H9 (cell line): Measurements from ENCODE around the gene YTHDC2. TPM values are rescaled to one million over a fixed set of nuclear protein-coding genes. Genes with fewer than 3 reads are reported as not detected.

ENCODE experiments used
- DNase-seq: peaks from one replicate; pipeline ENCODE4 v3.0.0-alpha.2; 2017
- H2AFZ ChIP-seq: one replicate; pipeline ENCODE4 v1.6.1; 2013; ENCODE audit warnings: mild to moderate bottlenecking, low read length, control low read depth, moderate library complexity
- H2AK5ac ChIP-seq: 2 replicates; pipeline ENCODE4 v1.6.1; 2013; ENCODE audit warnings: low read length, control low read depth, mixed read lengths; ENCODE audit not compliant: insufficient read length
- H2BK120ac ChIP-seq: one replicate; pipeline ENCODE4 v1.6.1; 2013; ENCODE audit warnings: low read depth, mild to moderate bottlenecking, low read length, control low read depth, inconsistent platforms; ENCODE audit not compliant: poor library complexity, severe bottlenecking
- H2BK12ac ChIP-seq: 2 replicates; pipeline ENCODE4 v1.6.1; 2013; ENCODE audit warnings: low read length, control low read depth, mixed read lengths, low read depth; ENCODE audit not compliant: insufficient read length
- H2BK15ac ChIP-seq: 2 replicates; pipeline ENCODE4 v1.6.1; 2013; ENCODE audit warnings: low read depth, low read length, control low read depth
- H2BK20ac ChIP-seq: one replicate; pipeline ENCODE4 v1.6.1; 2013; ENCODE audit warnings: low read depth, mild to moderate bottlenecking, low read length, control low read depth, inconsistent platforms; ENCODE audit not compliant: poor library complexity, severe bottlenecking
- H2BK5ac ChIP-seq: 2 replicates; pipeline ENCODE4 v1.6.1; 2013; ENCODE audit warnings: low read length, control low read depth, mixed read lengths; ENCODE audit not compliant: insufficient read length
- H3K14ac ChIP-seq: 2 replicates; pipeline ENCODE4 v1.6.1; 2013; ENCODE audit warnings: low read length, control low read depth; ENCODE audit not compliant: insufficient read depth
- H3K18ac ChIP-seq: 2 replicates; pipeline ENCODE4 v1.6.1; 2013; ENCODE audit warnings: low read depth, mild to moderate bottlenecking, mixed read lengths, low read length, control low read depth; ENCODE audit not compliant: insufficient read length
- H3K23ac ChIP-seq: 2 replicates; pipeline ENCODE4 v1.6.1; 2013; ENCODE audit warnings: low read length, control low read depth, mixed read lengths, low read depth; ENCODE audit not compliant: insufficient read length
- H3K23me2 ChIP-seq: 2 replicates; pipeline ENCODE4 v1.6.1; 2013; ENCODE audit warnings: low read depth, mild to moderate bottlenecking, mixed read lengths, low read length, control low read depth; ENCODE audit not compliant: insufficient read length, poor library complexity, severe bottlenecking
- H3K27ac ChIP-seq: 2 replicates; pipeline ENCODE4 v1.5.1; 2013; ENCODE audit warnings: low read length, control low read depth, mixed read lengths, low read depth; ENCODE audit not compliant: insufficient read length
- H3K27me3 ChIP-seq: 2 replicates; pipeline ENCODE4 v1.6.1; 2013; ENCODE audit warnings: low read length, control low read depth, inconsistent platforms; ENCODE audit not compliant: insufficient read depth
- H3K4ac ChIP-seq: 2 replicates; pipeline ENCODE4 v1.6.1; 2013; ENCODE audit warnings: low read depth, mild to moderate bottlenecking, control low read depth, inconsistent platforms, low read length, moderate library complexity
- H3K4me1 ChIP-seq: 2 replicates; pipeline ENCODE4 v1.6.1; 2013; ENCODE audit warnings: low read length, control low read depth, inconsistent platforms; ENCODE audit not compliant: insufficient read depth
- H3K4me2 ChIP-seq: 2 replicates; pipeline ENCODE4 v1.6.1; 2013; ENCODE audit warnings: low read length, control low read depth, mixed read lengths; ENCODE audit not compliant: insufficient read length, insufficient read depth
- H3K56ac ChIP-seq: 2 replicates; pipeline ENCODE4 v1.6.1; 2013; ENCODE audit warnings: low read depth, mild to moderate bottlenecking, mixed read lengths, low read length, control low read depth; ENCODE audit not compliant: insufficient read length
- H3K79me1 ChIP-seq: 2 replicates; pipeline ENCODE4 v1.6.1; 2013; ENCODE audit warnings: low read depth, mild to moderate bottlenecking, moderate library complexity, low read length, control low read depth, inconsistent platforms; ENCODE audit not compliant: insufficient read depth, poor library complexity, severe bottlenecking
- H3K79me2 ChIP-seq: 2 replicates; pipeline ENCODE4 v1.6.1; 2013; ENCODE audit warnings: low read length, control low read depth, inconsistent platforms; ENCODE audit not compliant: insufficient read depth
- H3K9ac ChIP-seq: 2 replicates; pipeline ENCODE4 v1.6.1; 2013; ENCODE audit warnings: low read length, control low read depth, mixed read lengths; ENCODE audit not compliant: insufficient read length; ENCODE audit errors: extremely low read depth
- H3K9me3 ChIP-seq: one replicate; pipeline ENCODE4 v1.6.1; 2013; ENCODE audit warnings: low read depth, low read length, inconsistent platforms; ENCODE audit not compliant: control insufficient read depth
- H3T11ph ChIP-seq: one replicate; pipeline ENCODE4 v1.6.1; 2013; ENCODE audit warnings: mild to moderate bottlenecking, low read length, control low read depth, inconsistent platforms
- H4K20me1 ChIP-seq: one replicate; pipeline ENCODE4 v1.6.1; 2013; ENCODE audit not compliant: control insufficient read depth, insufficient read length, insufficient read depth
- H4K5ac ChIP-seq: 2 replicates; pipeline ENCODE4 v1.6.1; 2013; ENCODE audit warnings: low read depth, mild to moderate bottlenecking, mixed read lengths, low read length, control low read depth; ENCODE audit not compliant: insufficient read length
- H4K8ac ChIP-seq: replicated peaks from 2 replicates; pipeline ENCODE4 v1.6.1; 2013; ENCODE audit warnings: low read length, control low read depth, mixed read lengths, low read depth; ENCODE audit not compliant: insufficient read length
- H4K91ac ChIP-seq: 2 replicates; pipeline ENCODE4 v1.6.1; 2013; ENCODE audit warnings: low read depth, mild to moderate bottlenecking, moderate library complexity, mixed read lengths, low read length, control low read depth; ENCODE audit not compliant: insufficient read length
- H3K27ac Mint-ChIP-seq, 3 experiments: 2 replicates in 2 of 3; 3 replicates in 1 of 3; pipeline ENCODE4 v1.8.0; 2020 to 2021; ENCODE audit warnings: mixed read lengths in 3 of 3, mild to moderate bottlenecking in 1 of 3, moderate library complexity in 1 of 3
- H3K27me3 Mint-ChIP-seq: 2 replicates; pipeline ENCODE4 v1.8.0; 2021; ENCODE audit warnings: low read depth, mild to moderate bottlenecking, moderate library complexity, mixed read lengths
- H3K36me3 Mint-ChIP-seq, 3 experiments: 2 replicates in 2 of 3; 3 replicates in 1 of 3; pipeline ENCODE4 v1.8.0; 2020 to 2021; ENCODE audit warnings: low read depth in 3 of 3, mixed read lengths in 3 of 3; ENCODE audit not compliant: insufficient read depth in 1 of 3
- H3K4me1 Mint-ChIP-seq, 2 experiments: 2 replicates each; pipeline ENCODE4 v1.8.0; 2020; ENCODE audit warnings: mixed read lengths in 2 of 2
- H3K4me3 Mint-ChIP-seq, 2 experiments: 2 replicates in 1 of 2; 3 replicates in 1 of 2; pipeline ENCODE4 v1.8.0; 2020 to 2021; ENCODE audit warnings: mild to moderate bottlenecking in 2 of 2, mixed read lengths in 2 of 2, moderate library complexity in 1 of 2
- H3K9me3 Mint-ChIP-seq, 2 experiments: 2 replicates in 1 of 2; 3 replicates in 1 of 2; pipeline ENCODE4 v1.8.0; 2020; ENCODE audit warnings: mild to moderate bottlenecking in 2 of 2, mixed read lengths in 2 of 2, moderate library complexity in 1 of 2
- CTCF ChIP-seq: fragments of 200-600 bp; sonication (generic); conservative IDR thresholded peaks from 3 replicates; pipeline ENCODE4 v1.8.0; 2021; ENCODE audit warnings: antibody characterized with exemption, mild to moderate bottlenecking
- WGBS: extraction: QIAGEN DNeasy Blood & Tissue Kit; methylation state at CpG from one replicate; pipeline ENCODE4 v1.1.7; 2013; ENCODE audit warnings: missing lambda C conversion rate, low lambda C conversion rate, mixed read lengths; ENCODE audit not compliant: insufficient read length; ENCODE audit errors: extremely low coverage; 5-methylcytosine and 5-hydroxymethylcytosine counted together
- total RNA-seq: library from RNA; stranded (reverse); gene quantifications from 2 replicates; pipeline ENCODE4 v1.2.1, GENCODE V29; 2021

Gene YTHDC2
- total RNA-seq, 1 experiment from 2014 or later = 22.5 TPM

- H2AFZ ChIP-seq = no peak overlapping the region
- H2AK5ac ChIP-seq = no peak overlapping the region
- no peak overlapping the region for H2BK20ac ChIP-seq
- H4K20me1 ChIP-seq = no peaks in the 10 kb centered on the region
- no peak overlapping the region for H3K27ac ChIP-seq
- Mint-ChIP-seq H3K27ac (peak overlapping the region in 1 of 3 experiments; percentile 25; a peak in 1 of 7 replicates), H3K4me3 (no peak overlapping the region), H3K36me3 (peaks cover 0 to 5% (median 0%) of the 10 kb centered on the region in 3 experiments; a peak in 1 of 7 replicates), H3K27me3 (no peaks in the 10 kb centered on the region), H3K9me3 (peaks cover 4 to 13% of the 10 kb centered on the region in 2 experiments; a peak in 4 of 5 replicates), H3K4me1 (peaks cover 11 to 14% of the 10 kb centered on the region in 2 experiments)
- H2BK12ac ChIP-seq = no peak overlapping the region
- H2BK15ac ChIP-seq = no peak overlapping the region
- H3K79me2 ChIP-seq = no peaks in the 10 kb centered on the region
- no peaks in the 10 kb centered on the region for H3K9me3 ChIP-seq
- no peak overlapping the region for H3K4me2 ChIP-seq
- H3K23ac ChIP-seq = no peak overlapping the region
- no peak overlapping the region for H2BK120ac ChIP-seq
- H3K14ac ChIP-seq = no peak overlapping the region
- H4K91ac ChIP-seq = no peak overlapping the region
- no peak overlapping the region for H4K5ac ChIP-seq
- no peaks in the 10 kb centered on the region for H3K23me2 ChIP-seq
- H3K79me1 ChIP-seq = no peaks in the 10 kb centered on the region
- no peak overlapping the region for H4K8ac ChIP-seq
- no peak for TF ChIP-seq CTCF
- no peaks in the 10 kb centered on the region; the same call in 1 of the 2 replicates for H3K4me1 ChIP-seq
- no peaks in the 10 kb centered on the region for H3K27me3 ChIP-seq
- DNase-seq = no peak
- no peak overlapping the region for H3K9ac ChIP-seq
- H3T11ph ChIP-seq = no peak overlapping the region
- no peak overlapping the region for H2BK5ac ChIP-seq
- H3K56ac ChIP-seq = no peak overlapping the region
- no peak overlapping the region for H3K18ac ChIP-seq
- WGBS = no CpG with 5 or more reads among the region's 3 CpGs
- H3K4ac ChIP-seq = no peak overlapping the region
These were observed 121.5 kb downstream of the YTHDC2 start for GRCh38 chr5:113634957-113635356.
